Common myeloid progenitor, CD34-positive (primary cell): ENCODE measurements around the gene CNPY4.

Source experiments
- CTCF ChIA-PET: fragments of 350-600 bp; sonication (Branson Sonifier 250); formaldehyde crosslinking; loops from one replicate; lab custom pipeline; 2021; ENCODE audit warnings: antibody characterized with exemption; lab: Charles Lee
- POLR2A ChIA-PET: fragments of 350-600 bp; sonication (Branson Sonifier 250); formaldehyde crosslinking; loops from one replicate; lab custom pipeline; 2021; ENCODE audit warnings: antibody characterized with exemption; lab: Charles Lee
- DNase-seq, 3 donors: peaks; one replicate each; pipeline versions ENCODE4 v3.0.0 to v3.0.0-alpha.2; 2013
- H3K27ac ChIP-seq, 2 experiments: 1 replicate in 1 of 2; 2 replicates in 1 of 2; pipeline ENCODE4 v1.7.0; 2013; ENCODE audit warnings: inconsistent platforms in 2 of 2, low read length in 2 of 2, mild to moderate bottlenecking in 2 of 2, low read depth in 1 of 2, moderate library complexity in 1 of 2; ENCODE audit not compliant: severe bottlenecking in 2 of 2, insufficient read depth in 1 of 2, poor library complexity in 1 of 2
- H3K27me3 ChIP-seq, 5 experiments: replicated peaks in 2 of 5; 1 replicate in 3 of 5; 2 replicates in 2 of 5; pipeline versions ENCODE4 v1.6.1 to v1.7.0; 2013; ENCODE audit warnings: low read length in 4 of 5, mild to moderate bottlenecking in 2 of 5, moderate library complexity in 2 of 5, inconsistent platforms in 1 of 5; ENCODE audit not compliant: insufficient read depth in 5 of 5, control insufficient read depth in 4 of 5
- H3K36me3 ChIP-seq, 4 experiments: 1 replicate in 2 of 4; 2 replicates in 2 of 4; pipeline versions ENCODE4 v1.6.1 to v1.7.0; 2013; ENCODE audit warnings: low read length in 3 of 4, control low read depth in 1 of 4, mild to moderate bottlenecking in 1 of 4; ENCODE audit not compliant: control insufficient read depth in 4 of 4, insufficient read depth in 4 of 4
- H3K4me1 ChIP-seq, 4 experiments: 1 replicate in 3 of 4; 2 replicates in 1 of 4; pipeline versions ENCODE4 v1.6.1 to v1.7.1; 2013; ENCODE audit warnings: low read length in 3 of 4, mild to moderate bottlenecking in 3 of 4, control low read depth in 1 of 4, inconsistent platforms in 1 of 4, moderate library complexity in 1 of 4; ENCODE audit not compliant: control insufficient read depth in 4 of 4, insufficient read depth in 4 of 4; ENCODE audit errors: control extremely low read depth in 1 of 4
- H3K4me3 ChIP-seq, 7 experiments: 1 replicate in 4 of 7; 2 replicates in 3 of 7; pipeline versions ENCODE4 v1.5.1 to v1.7.0; 2013; ENCODE audit warnings: mild to moderate bottlenecking in 7 of 7, low read length in 6 of 7, moderate library complexity in 6 of 7, inconsistent platforms in 2 of 7, low read depth in 2 of 7, control low read depth in 1 of 7; ENCODE audit not compliant: insufficient read depth in 4 of 7, control insufficient read depth in 1 of 7; ENCODE audit errors: extremely low read depth in 1 of 7
- H3K9me3 ChIP-seq, 5 experiments: 1 replicate in 4 of 5; 2 replicates in 1 of 5; pipeline versions ENCODE4 v1.6.1 to v1.7.1; 2013; ENCODE audit warnings: low read length in 4 of 5, mild to moderate bottlenecking in 2 of 5, inconsistent platforms in 1 of 5, low read depth in 1 of 5, moderate library complexity in 1 of 5; ENCODE audit not compliant: control insufficient read depth in 4 of 5, insufficient read depth in 2 of 5; ENCODE audit errors: control extremely low read depth in 1 of 5
- WGBS: methylation state at CpG from one replicate; pipeline ENCODE4 v1.1.5; 2013; ENCODE audit not compliant: insufficient coverage; 5-methylcytosine and 5-hydroxymethylcytosine counted together

The CNPY4 gene

DNA sequence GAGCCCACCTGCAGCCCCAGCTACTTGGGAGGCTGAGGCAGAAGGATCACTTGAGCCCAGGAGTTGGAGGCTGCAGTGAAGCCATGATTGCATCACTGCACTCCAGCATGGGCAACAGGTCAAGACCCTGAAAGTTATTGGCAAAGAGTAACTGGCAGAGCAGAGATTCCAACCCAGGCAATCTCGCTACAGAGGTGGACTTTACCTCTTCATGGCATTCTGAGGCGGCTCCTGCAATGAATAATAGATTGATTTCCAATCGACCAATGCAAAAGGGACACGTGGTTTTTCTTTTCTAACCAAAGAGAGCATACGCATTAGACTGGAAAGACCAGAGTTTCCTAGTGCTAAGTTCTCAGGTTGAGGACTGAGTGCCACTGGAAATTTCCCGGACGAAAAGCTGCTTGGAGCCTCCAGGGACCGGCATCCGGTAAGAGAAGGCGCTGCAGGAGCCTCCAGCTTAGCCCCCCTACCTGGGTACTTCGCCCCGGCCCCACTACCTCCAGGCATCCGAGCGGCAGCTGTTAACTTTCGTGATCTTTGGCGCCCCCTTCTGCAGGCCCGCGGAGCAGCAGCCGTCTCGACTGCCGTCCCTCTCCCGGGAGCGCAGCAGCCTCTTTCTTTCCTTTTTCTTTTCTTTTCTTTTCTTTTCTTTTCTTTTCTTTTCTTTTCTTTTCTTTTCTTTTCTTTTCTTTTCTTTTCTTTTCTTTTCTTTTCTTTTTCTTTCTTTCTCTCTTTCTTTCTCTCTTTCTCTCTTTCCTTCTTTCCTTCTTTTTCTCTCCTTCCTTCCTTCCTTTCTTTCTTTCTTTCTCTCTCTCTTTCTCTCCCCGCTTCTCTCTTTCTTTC, 11.4 kb downstream of the CNPY4 start:
- ChIA-PET POLR2A (interaction anchor here (1.1 kb wide), 1 partner anchor 49 kb away, joined by 4 read pairs; no protein-coding TSS in a partner anchor), CTCF (interaction anchor here (0.7 to 11.4 kb wide), 16 partner anchors 10 to 88 kb away, joined by 3 to 127 read pairs (median 4); partner anchors contain the start of genes AP4M1, LAMTOR4, MCM7 and PVRIG)
- Histone ChIP-seq H3K4me1 (peaks cover 0 to 24% (median 23%) of the 10 kb centered on the region in 4 experiments), H3K27me3 (no peaks in the 10 kb centered on the region), H3K27ac (no peak overlapping the region), H3K9me3 (no peaks in the 10 kb centered on the region), H3K4me3 (peak overlapping the region in 2 of 7 experiments; percentile 4 to 59), H3K36me3 (no peaks in the 10 kb centered on the region)
- DNase-seq: peak; percentile 61 to 77 (median 74)
- 16% methylated on average over 22 of the region's 24 CpGs for WGBS

DNA sequence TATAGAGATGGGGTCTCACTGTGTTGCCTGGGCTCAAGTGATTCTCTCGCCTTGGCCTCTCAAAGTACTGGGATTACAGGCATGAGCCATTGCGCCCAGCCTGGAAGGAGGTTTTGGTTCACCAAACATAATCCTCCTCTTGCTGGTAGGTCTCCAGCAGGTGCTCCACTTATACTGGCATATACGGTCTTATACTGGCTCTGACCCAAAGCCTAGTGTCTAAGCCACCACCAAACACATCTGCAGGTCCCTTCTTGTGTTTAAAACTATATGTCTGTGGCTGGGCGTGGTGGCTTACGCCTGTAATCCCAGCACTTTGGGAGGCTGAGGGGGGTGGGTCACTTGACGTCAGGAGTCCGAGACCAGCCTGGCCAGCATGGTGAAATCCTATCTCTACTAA, 12.7 kb downstream of the CNPY4 start:
- Histone ChIP-seq H3K27me3 (no peaks in the 10 kb centered on the region), H3K4me1 (peaks cover 0 to 19% (median 15%) of the 10 kb centered on the region in 4 experiments), H3K36me3 (no peaks in the 10 kb centered on the region), H3K4me3 (no peak overlapping the region), H3K9me3 (no peaks in the 10 kb centered on the region), H3K27ac (no peak overlapping the region)
- WGBS: 62% methylated on average over 5 of the region's 7 CpGs
- no peak for DNase-seq
- CTCF ChIA-PET: interaction anchor here (1.1 to 11.4 kb wide), 24 partner anchors 8 to 215 kb away, joined by 3 to 127 read pairs (median 6); partner anchors contain the start of genes AP4M1, GAL3ST4, LAMTOR4 and PVRIG
- POLR2A ChIA-PET: interaction anchor here (0.8 to 1.0 kb wide), 3 partner anchors 51 to 85 kb away, joined by 3 to 6 read pairs (median 3); no protein-coding TSS in a partner anchor

DNA sequence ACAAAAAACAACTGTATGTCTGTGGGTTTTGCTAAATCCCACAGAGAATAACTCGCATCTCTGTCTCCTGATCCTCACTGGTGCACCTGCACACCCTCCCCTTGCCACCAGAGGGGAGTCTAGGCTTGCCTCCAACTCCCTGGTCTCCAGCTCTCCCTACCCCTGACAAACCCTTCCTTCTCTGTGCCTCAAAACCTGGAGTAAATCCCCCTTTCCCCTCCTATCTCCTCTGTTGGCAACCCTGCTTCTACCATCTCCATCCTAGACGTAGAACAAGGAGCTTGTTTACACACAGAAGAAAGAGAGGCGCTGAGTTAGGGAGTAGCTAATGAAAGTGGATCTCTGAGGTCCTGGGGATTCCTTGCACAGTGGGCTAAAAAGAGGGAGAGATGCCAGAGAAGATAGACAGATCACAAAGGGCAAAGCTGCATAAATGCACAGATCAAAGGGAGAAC, 13.3 kb downstream of the CNPY4 start:
- Histone ChIP-seq H3K36me3 (no peaks in the 10 kb centered on the region), H3K4me1 (peaks cover 0 to 14% (median 11%) of the 10 kb centered on the region in 4 experiments), H3K27me3 (no peaks in the 10 kb centered on the region), H3K27ac (no peak overlapping the region), H3K4me3 (no peak overlapping the region), H3K9me3 (no peaks in the 10 kb centered on the region)
- ChIA-PET POLR2A (interaction anchor here (0.8 to 1.0 kb wide), 2 partner anchors 78 to 85 kb away, joined by 3 read pairs; no protein-coding TSS in a partner anchor), CTCF (interaction anchor here (0.6 to 11.4 kb wide), 30 partner anchors 9 to 215 kb away, joined by 3 to 127 read pairs (median 6); partner anchors contain the start of genes AP4M1, GAL3ST4, LAMTOR4 and MCM7)
- WGBS: 56% methylated on average over 2 of the region's 3 CpGs
- peak; percentile 65 to 76 (median 69) for DNase-seq

DNA sequence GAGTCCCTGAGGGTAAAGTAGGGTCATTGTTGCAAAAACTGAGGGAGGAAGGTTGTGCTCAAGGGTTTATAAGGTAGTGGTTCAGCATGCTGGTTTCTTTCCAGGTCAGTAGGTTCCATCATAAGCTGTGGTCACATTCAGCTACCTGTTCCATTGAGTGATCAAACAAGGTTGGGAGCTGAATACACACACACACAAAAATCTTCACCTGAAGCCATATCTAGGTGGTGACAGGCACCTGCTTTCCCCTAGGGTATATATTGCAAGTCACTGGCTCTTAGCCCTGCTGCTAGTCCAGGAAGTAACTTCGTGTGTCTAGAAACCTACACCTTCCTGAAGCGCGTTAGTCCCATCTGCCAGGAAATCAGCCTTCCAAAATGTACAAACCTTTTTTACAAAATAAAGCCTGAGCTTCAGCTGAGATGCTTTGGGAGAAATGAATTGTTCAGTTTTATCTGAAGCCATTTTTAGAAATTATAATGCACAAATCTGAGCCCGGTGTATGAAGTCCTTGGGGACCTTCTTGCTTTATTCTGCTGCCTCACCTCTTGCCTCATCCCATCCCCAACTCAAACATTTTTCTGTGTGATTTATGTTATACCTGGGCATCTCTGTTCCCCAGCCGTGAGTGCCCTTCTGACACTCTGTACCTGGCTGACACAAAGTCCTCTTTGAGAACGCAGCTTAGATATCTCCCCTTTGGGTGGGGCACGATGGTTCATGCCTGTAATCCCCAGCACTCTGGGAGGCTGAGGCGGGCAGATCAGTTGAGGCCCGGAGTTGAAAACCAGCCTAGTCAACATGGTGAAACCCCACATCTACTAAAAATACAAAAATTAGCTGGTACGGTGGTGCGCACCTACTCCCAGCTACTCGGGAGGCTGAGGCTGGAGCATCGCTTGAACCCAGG, 18.7 kb downstream of the CNPY4 start:
- H3K4me1 ChIP-seq: peaks cover 2 to 14% (median 8%) of the 10 kb centered on the region in 4 experiments
- H3K36me3 ChIP-seq: no peaks in the 10 kb centered on the region
- WGBS: 67% methylated on average over 4 of the region's 13 CpGs
- no peaks in the 10 kb centered on the region for H3K9me3 ChIP-seq
- no peaks in the 10 kb centered on the region for H3K27me3 ChIP-seq
- CTCF ChIA-PET: interaction anchor here (1.3 to 11.4 kb wide), 4 partner anchors 10 to 148 kb away, joined by 3 to 127 read pairs (median 4); partner anchors contain the start of gene PVRIG
- no peak for DNase-seq
- H3K4me3 ChIP-seq: no peak overlapping the region
- H3K27ac ChIP-seq: no peak overlapping the region
- POLR2A ChIA-PET: interaction anchor here (0.6 kb wide), 1 partner anchor 1791 kb away, joined by 5 read pairs; no protein-coding TSS in a partner anchor

DNA sequence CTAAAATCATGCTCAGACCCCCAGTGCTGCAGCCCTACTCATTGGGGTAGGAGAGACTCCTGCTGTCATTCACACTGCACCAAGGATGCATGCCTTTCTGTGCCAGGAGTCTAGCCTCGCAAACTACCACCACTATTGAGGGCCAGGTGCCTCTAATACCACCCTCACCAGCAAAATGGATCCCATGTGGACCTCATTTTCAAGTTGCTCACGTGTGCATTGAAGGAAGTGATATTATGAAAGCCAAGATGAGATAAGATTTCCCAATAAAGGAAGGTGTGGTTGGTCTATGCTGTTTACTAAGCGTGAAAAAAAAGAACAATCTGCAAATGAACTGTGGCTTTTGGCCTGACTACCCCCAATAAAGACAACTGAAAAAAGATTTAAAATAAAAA, 22.1 kb downstream of the CNPY4 start:
- Histone ChIP-seq H3K9me3 (no peaks in the 10 kb centered on the region), H3K27ac (no peak overlapping the region), H3K4me1 (peaks cover 2 to 14% (median 8%) of the 10 kb centered on the region in 4 experiments), H3K4me3 (no peak overlapping the region), H3K27me3 (no peaks in the 10 kb centered on the region), H3K36me3 (no peaks in the 10 kb centered on the region)
- peak in 1 of 3 donors; percentile 27 for DNase-seq
- POLR2A ChIA-PET: no interaction called here
- 0% methylated on average over 1 of the region's 3 CpGs for WGBS
- CTCF ChIA-PET: interaction anchor here (1.1 to 3.8 kb wide), 2 partner anchors 10 to 13 kb away, joined by 3 to 20 read pairs; no protein-coding TSS in a partner anchor

DNA sequence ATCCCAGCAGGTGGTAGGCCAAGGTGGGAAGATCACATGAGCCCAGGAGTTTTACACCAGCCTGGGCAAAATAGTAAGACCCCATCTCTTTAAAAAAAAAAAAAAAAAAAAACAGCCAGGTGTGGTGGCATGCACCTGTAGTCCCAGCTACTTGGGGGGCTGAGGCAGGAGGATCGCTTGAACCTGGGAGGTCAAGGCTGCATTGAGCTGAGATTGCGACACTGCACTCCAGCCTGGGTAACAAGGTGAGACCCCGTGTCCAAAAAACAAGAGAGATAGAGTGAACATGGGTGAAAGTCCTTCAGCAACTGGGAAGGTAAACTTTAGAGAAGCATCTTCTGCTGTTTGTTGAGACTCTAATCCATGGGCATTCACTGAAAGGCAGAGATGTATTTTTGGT, 23.0 kb downstream of the CNPY4 start:
- no peak for DNase-seq
- Histone ChIP-seq H3K27me3 (no peaks in the 10 kb centered on the region), H3K4me3 (no peak overlapping the region), H3K4me1 (peaks cover 2 to 14% (median 8%) of the 10 kb centered on the region in 4 experiments), H3K9me3 (no peaks in the 10 kb centered on the region), H3K36me3 (no peaks in the 10 kb centered on the region), H3K27ac (no peak overlapping the region)
- ChIA-PET CTCF (interaction anchor here (3.8 kb wide), 1 partner anchor 11 kb away, joined by 20 read pairs; no protein-coding TSS in a partner anchor), POLR2A (no interaction called here)
- WGBS: 100% methylated on average over 3 of the region's 3 CpGs
